GM23248 (cell line): ENCODE results near the gene SLC35G3.

ENCODE experiments used
- EZH2 ChIP-seq: fragments of 200-600 bp; sonication (generic); IDR thresholded peaks from 2 replicates; pipeline ENCODE4 v1.6.1; 2018; ENCODE audit warnings: antibody characterized with exemption, mild to moderate bottlenecking; ENCODE audit not compliant: insufficient read depth, poor library complexity, severe bottlenecking
- EZH2phosphoT487 ChIP-seq: fragments of 200-600 bp; sonication (generic); IDR thresholded peaks from 2 replicates; pipeline ENCODE4 v1.6.1; 2018; ENCODE audit warnings: antibody characterized with exemption, moderate library complexity, mild to moderate bottlenecking, low read depth; ENCODE audit not compliant: insufficient read depth

DNA sequence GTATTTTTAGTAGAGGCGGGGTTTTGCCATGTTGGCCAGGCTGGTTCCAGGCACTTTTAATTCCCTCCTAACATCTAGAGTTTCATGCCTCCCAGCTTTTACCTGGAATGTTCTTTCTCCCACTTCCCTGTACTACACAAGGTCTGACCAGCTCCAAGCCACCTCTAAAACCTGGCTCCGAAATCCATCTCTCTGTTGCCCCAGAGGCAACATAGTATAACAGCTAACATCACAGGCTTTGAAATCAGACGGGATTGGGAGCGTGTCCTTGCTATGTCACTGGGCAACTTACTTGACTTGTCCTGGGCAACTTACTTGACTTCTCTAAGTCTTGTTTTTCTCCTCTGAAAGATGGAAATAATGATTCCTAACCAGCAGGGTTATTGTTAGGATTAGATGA is 31.4 kb downstream of the SLC35G3 start:
- TF ChIP-seq EZH2 (no peak), EZH2phosphoT487 (no peak)
